ENCODE measurements around the gene NMNAT3. TPM values are rescaled to one million over a fixed set of nuclear protein-coding genes. Genes with fewer than 3 reads are reported as not detected.

NMNAT3 gene
- total RNA-seq, 1 donor from 2014 or later, result 2.5 TPM

DNA sequence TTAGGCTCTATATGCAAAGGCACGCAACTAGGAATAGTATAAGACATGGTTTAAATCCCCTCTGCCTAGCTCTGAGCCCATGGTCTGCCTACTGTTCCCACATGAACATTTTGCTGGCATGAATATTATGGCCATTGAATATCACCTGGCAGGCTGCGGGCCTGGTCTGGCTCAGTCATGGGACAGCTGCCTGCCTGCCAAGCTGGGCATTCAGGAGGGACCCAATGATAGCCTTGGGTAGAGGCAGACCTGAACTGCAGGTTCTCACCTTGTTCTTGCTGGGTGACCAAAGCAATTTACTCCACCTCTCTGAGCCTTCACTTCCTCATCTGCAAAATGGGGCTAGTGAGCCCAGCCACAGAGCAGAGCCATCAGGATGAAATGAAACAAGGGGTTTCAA is 149.5 kb downstream of the NMNAT3 start:
- Mint-ChIP-seq H3K27me3 (ENCODE audit: unreplicated experiment) (peaks cover 3% of the 10 kb centered on the region), H3K4me3 (ENCODE audit: unreplicated experiment) (no peak overlapping the region), H3K27ac (ENCODE audit: unreplicated experiment) (no peak overlapping the region), H3K36me3 (ENCODE audit: unreplicated experiment) (no peaks in the 10 kb centered on the region), H3K9me3 (ENCODE audit: unreplicated experiment) (no peaks in the 10 kb centered on the region), H3K4me1 (ENCODE audit: unreplicated experiment) (peaks cover 6% of the 10 kb centered on the region)
- TF ChIP-seq, protein P1, sequence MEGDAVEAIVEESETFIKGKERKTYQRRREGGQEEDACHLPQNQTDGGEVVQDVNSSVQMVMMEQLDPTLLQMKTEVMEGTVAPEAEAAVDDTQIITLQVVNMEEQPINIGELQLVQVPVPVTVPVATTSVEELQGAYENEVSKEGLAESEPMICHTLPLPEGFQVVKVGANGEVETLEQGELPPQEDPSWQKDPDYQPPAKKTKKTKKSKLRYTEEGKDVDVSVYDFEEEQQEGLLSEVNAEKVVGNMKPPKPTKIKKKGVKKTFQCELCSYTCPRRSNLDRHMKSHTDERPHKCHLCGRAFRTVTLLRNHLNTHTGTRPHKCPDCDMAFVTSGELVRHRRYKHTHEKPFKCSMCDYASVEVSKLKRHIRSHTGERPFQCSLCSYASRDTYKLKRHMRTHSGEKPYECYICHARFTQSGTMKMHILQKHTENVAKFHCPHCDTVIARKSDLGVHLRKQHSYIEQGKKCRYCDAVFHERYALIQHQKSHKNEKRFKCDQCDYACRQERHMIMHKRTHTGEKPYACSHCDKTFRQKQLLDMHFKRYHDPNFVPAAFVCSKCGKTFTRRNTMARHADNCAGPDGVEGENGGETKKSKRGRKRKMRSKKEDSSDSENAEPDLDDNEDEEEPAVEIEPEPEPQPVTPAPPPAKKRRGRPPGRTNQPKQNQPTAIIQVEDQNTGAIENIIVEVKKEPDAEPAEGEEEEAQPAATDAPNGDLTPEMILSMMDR (IDR thresholded peaks at IDR 0.05), result no peak
- no peak for DNase-seq (ENCODE audit: extremely low spot score, unreplicated experiment)

DNA sequence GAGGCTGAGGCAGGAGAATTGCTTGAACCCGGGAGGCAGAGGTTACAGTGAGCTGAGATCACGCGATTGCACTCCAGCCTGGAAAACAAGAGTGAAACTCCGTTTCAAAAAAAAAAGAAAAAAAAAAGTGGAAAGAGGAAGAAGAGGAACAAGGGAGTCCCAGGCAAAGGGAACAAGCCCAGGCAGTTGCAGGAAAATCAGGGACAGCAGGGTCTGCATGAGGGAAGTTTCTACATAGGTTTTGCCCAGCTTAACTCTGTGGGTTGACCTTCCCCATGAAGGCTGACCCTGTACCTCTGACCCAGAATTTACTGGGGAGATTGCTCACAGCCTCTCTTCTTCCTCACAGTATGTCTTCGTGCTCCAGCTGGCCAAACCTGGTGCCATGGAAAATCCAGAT is 150.5 kb downstream of the NMNAT3 start:
- no peaks in the 10 kb centered on the region for H3K27me3 Mint-ChIP-seq (ENCODE audit: unreplicated experiment)
- H3K9me3 Mint-ChIP-seq (ENCODE audit: unreplicated experiment), result no peaks in the 10 kb centered on the region
- no peak overlapping the region for H3K4me3 Mint-ChIP-seq (ENCODE audit: unreplicated experiment)
- no peaks in the 10 kb centered on the region for H3K36me3 Mint-ChIP-seq (ENCODE audit: unreplicated experiment)
- DNase-seq (ENCODE audit: extremely low spot score, unreplicated experiment), result no peak
- no peak overlapping the region for H3K27ac Mint-ChIP-seq (ENCODE audit: unreplicated experiment)
- TF ChIP-seq, protein P1 (IDR thresholded peaks at IDR 0.05), result no peak
- H3K4me1 Mint-ChIP-seq (ENCODE audit: unreplicated experiment), result no peaks in the 10 kb centered on the region

DNA sequence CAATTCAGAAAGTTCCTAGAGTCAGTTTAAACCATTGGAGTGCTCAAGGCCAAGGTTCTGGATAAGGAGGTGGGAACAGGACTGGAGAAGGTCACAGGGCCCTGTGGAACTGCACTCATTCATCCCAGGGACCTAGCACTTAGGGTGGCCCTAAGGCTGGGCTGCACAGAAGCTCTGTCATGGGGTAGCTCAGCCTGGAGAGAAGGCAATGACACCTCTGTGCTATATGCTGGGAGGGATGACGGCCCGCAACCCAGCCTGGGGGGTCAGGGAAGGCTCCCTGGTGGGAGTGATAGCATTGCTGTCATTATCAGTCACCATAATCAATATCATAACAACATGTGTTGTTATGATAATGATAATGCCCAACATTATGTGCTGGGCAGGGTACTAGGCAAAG is 151.6 kb downstream of the NMNAT3 start:
- no peak for DNase-seq (ENCODE audit: extremely low spot score, unreplicated experiment)
- no peaks in the 10 kb centered on the region for H3K36me3 Mint-ChIP-seq (ENCODE audit: unreplicated experiment)
- no peaks in the 10 kb centered on the region for H3K27me3 Mint-ChIP-seq (ENCODE audit: unreplicated experiment)
- H3K9me3 Mint-ChIP-seq (ENCODE audit: unreplicated experiment), result no peaks in the 10 kb centered on the region
- no peaks in the 10 kb centered on the region for H3K4me1 Mint-ChIP-seq (ENCODE audit: unreplicated experiment)
- no peak overlapping the region for H3K4me3 Mint-ChIP-seq (ENCODE audit: unreplicated experiment)
- TF ChIP-seq, protein P1 (IDR thresholded peaks at IDR 0.05), result no peak
- H3K27ac Mint-ChIP-seq (ENCODE audit: unreplicated experiment), result no peak overlapping the region

DNA sequence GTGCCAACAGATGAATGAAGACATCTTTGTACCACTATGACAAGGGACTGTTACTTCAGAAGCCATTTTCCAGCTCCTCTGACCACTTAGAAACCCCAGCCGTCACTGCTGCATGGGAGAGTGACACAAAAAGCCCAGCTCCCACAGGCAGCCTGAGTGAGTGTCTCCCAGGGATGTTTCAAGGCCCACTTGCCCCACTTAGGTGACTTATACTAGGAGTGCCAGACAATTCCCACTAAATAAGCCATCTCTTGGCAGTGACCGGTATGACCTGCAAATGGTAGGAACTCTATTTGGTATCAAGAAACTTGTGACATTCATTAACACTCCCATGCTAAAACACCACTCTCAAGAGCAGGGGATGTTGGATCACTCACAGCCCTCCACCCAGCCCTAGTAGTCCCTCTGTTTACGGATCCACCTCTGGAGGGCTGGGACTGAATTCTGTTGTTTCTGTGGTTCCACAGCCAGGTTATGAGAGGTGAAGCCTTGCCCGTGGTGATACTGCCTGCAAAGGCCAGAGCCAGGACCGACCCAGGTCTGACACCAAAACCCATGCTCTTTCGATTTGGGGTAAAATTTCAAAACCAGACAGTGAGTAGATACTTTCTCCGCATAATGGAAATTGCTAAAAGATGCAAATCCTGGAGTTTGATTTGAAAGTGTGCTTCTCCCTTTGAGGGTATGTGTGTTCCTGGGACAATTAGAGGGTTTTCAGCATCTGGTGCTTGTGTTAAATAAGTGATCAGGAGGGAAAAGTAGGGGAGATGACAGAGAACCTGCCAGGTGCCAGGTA is 152.7 kb downstream of the NMNAT3 start:
- DNase-seq (ENCODE audit: extremely low spot score, unreplicated experiment), result no peak
- H3K27me3 Mint-ChIP-seq (ENCODE audit: unreplicated experiment), result no peaks in the 10 kb centered on the region
- no peak overlapping the region for H3K4me3 Mint-ChIP-seq (ENCODE audit: unreplicated experiment)
- H3K36me3 Mint-ChIP-seq (ENCODE audit: unreplicated experiment), result no peaks in the 10 kb centered on the region
- TF ChIP-seq, protein P1 (IDR thresholded peaks at IDR 0.05), result no peak
- H3K9me3 Mint-ChIP-seq (ENCODE audit: unreplicated experiment), result no peaks in the 10 kb centered on the region
- H3K4me1 Mint-ChIP-seq (ENCODE audit: unreplicated experiment), result no peaks in the 10 kb centered on the region
- H3K27ac Mint-ChIP-seq (ENCODE audit: unreplicated experiment), result no peak overlapping the region

DNA sequence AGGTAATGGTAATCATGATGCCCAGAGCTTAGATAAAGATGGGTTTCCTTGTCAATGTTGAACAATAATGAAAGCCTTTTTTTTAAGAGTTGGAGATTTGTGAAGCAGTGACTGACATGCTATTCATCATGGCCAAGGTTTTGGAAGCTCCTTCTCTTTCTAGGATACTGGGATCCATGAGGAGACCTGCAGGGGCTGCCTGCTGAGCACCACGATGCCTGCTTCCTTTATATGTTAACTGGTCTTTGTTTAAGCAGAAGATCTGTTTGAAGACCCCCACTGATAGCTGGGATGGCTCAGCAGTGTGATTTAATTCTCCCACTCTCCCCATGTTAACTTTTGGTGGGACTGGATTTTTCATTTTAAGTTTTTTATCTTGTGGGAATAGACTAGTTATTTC is 154.1 kb downstream of the NMNAT3 start:
- H3K9me3 Mint-ChIP-seq (ENCODE audit: unreplicated experiment), result no peaks in the 10 kb centered on the region
- H3K27ac Mint-ChIP-seq (ENCODE audit: unreplicated experiment), result no peak overlapping the region
- TF ChIP-seq, protein P1 (IDR thresholded peaks at IDR 0.05), result no peak
- peak; percentile 36 for DNase-seq (ENCODE audit: extremely low spot score, unreplicated experiment)
- H3K36me3 Mint-ChIP-seq (ENCODE audit: unreplicated experiment), result no peaks in the 10 kb centered on the region
- H3K27me3 Mint-ChIP-seq (ENCODE audit: unreplicated experiment), result no peaks in the 10 kb centered on the region
- no peak overlapping the region for H3K4me3 Mint-ChIP-seq (ENCODE audit: unreplicated experiment)
- no peaks in the 10 kb centered on the region for H3K4me1 Mint-ChIP-seq (ENCODE audit: unreplicated experiment)

Measured in osteocyte (in vitro differentiated cells).